SHP77 (cell line): ENCODE measurements around the gene PGPEP1.
A peak's percentile ranks its signal among the peaks of the same experiment; 100 is the strongest.
"Not testable (repeated sequence)": the region's sequence is repeated elsewhere in the genome, so short reads cannot be mapped to it uniquely, and the experiment has no call there.

Experiments
- DNase-seq, 2 experiments: peaks; one replicate each; lab custom pipeline; 2025; lab: John Stamatoyannopoulos, UW

PGPEP1 gene

DNA sequence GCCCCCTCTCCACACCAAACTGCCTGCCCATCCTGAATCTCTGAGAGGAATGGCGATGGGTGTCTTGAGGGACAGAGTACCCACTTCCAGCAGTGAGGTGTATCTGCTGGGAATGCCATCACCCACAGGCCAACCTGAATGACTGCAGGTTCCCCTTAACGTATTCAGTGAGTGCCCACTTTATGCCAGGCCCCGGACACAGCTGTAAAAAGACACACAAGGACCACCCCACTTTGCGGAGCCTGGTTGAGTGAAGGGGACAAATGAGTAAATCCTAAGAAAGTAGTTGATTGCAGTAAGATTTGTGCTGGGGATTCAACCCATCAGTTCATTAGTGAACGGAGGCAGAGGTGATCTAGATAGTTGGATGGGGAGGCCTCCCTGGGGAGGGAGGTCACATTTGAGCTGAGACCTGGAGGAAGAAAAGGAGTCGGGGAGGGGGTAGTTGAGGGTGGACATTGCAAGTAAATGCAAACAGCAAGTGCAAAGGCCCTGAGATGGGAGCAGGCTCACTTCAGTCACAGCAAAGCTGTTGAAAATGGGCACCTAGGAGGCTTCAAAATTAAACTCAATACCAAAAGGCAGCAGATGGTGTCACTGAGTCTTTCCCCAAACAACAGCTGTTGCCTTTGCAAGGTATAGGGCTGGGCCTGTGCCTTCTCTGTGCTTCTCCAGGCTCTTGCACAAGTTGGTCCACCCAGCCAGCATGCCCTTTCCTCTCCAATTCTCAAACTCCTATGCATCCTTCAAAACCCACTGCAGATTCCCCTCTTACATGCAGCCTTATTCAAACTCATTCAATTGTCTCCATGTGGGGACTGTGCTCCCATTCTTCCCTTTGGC lies 49.9 kb downstream of the PGPEP1 start:
- DNase-seq = no peak

DNA sequence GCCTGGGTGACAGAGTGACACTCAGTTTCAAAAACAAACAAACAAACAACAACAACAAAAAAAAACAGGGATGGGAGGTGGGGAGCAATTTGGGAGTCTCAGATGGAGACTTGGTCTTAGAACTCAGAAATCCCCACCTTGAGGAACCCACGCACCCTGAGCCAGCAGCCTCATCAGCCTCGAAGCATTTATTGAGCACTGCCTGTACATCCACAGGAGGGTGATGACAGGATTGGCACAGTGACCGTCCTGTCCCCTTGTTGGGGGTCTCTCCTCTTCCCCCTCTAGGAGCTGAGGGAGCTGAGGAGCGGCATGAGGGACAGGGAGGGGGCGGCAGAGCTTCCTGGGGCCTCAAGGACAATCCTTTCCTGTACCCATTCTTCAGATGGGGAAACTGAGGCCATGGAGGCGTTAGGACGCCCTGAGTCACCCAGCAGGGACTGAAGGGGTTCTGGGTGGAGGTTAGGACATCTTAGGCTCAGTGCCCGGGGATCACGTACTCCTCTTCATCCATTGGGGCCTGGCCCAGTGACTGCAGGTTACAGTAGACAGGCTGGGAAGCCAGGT lies 51.2 kb downstream of the PGPEP1 start:
- no peak for DNase-seq

- DNase-seq = no peak
Observed at GRCh38 chr19:18392417-18392816, 52.0 kb downstream of the PGPEP1 start.

DNA sequence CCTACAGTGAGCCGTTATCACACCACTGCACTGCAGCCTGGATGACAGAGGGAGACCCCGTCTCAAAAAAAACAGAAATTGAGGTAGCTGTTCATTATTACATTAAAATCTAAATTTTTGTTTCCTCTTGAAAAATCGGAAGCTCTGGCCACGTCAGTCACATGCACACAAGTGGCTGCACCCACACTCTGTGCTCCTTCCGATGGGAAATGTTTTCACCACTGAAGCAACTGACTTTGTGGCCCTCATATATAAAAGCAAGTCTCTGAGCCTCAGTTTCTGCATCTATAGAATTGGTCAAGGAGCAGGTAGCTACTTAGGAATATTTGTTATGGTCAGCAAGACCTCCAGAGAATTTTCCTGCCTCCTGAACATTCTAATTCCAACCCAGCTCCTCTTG lies 52.5 kb downstream of the PGPEP1 start:
- DNase-seq = no peak

- no peak for DNase-seq
Observed at GRCh38 chr19:18393836-18394235, 53.4 kb downstream of the PGPEP1 start.

DNA sequence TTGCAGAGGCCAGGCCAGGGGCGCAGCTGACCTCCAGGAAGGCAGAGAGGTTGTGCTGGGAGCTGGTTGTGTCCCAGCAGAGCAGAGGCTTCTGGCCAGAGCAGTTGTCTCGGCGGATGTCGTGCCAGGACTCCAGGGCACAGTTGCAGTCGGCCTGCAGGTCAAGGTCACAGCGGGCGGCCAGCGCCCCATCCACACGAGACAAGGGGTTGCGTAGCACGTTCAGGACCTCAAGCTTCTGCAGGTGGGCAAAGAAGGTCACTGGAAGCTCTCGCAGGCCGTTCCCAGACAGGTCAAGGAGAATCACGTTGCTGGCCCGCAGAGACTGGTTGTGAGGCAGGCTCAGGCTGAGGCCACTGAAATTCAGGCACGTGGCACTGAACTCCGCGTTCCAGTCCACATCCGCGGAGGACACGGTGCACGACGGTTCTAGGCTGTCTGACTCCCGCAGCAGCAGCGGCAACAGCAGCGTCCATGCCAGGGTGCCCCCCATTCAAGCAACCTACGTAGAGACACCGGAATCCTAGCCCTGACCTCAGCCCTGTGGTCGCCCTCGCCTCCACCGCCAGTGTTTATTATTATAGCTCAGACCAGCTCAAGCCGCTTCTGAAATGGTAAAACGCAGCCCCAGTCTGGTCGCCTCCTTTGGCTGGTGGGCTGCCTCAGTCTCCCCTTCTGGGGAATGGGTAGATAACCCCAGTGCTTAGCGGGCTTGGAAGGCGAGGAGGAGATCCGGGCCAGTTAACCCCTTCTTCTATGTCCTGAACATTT lies 56.3 kb downstream of the PGPEP1 start:
- no peak for DNase-seq

DNA sequence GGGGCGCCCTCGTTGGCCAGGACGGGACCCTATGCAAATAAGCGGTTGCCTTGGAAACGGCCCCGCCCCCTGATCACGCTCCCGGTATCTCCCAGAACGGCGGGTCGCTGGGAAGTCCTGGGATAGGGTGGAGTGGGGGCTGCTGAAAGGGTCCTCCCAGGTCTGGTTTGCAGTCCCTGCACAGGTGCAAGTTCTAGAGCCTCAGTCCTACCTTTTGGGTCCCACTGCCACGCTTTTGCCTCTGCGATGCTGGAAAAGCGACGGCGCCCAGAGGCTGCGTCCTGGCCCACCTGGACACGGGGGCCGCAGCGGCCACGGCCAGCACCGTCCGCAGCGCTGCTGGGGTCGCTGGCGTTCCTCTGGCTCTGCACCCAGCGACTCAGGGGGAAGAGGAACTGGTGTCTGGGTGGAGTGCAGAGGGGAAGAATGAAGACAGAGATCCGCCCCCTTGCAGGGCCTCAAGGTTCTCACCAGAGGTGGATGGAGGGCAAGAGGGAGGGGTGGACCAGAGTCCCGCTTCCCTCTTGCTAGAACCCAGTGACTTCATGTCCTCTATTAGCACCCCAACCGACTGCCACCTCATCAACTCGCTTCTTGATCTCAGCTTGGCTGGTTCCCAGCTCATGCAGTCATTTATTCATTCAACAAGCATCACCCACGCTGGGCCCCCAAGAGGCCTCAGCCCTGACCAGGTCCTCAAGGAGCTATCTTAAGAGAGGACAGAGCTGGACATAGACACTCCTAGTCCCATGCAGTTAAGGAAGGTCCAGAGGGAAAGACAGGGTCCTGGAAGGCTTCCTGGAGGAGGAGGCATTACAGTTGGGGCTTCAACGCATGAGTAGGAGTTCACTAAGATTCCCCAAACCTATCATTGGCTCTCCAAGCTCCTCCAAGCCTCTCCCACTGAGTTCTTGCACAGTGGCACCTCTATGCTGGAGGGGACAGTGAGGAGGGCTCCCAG lies 57.1 kb downstream of the PGPEP1 start, which contains the start of gene LRRC25:
Gene LRRC25 (minus strand): TSS at position 381 of the 961 bp plus-strand sequence. CDS start 659 bp downstream, outside the sequence.
- DNase-seq = no peak

GRCh38 chr19:18399008-18399407 lies 58.6 kb downstream of the PGPEP1 start:
- no peak for DNase-seq

GRCh38 chr19:18401580-18402112 lies 61.2 kb downstream of the PGPEP1 start:
- DNase-seq = peak; percentile 37 to 51

- not testable (repeated sequence) for DNase-seq
Observed at GRCh38 chr19:18402455-18403248, 62.3 kb downstream of the PGPEP1 start.

GRCh38 chr19:18405754-18406153 lies 65.4 kb downstream of the PGPEP1 start:
- DNase-seq = not testable (repeated sequence)

GRCh38 chr19:18406749-18407148 lies 66.4 kb downstream of the PGPEP1 start:
- DNase-seq = no peak

DNA sequence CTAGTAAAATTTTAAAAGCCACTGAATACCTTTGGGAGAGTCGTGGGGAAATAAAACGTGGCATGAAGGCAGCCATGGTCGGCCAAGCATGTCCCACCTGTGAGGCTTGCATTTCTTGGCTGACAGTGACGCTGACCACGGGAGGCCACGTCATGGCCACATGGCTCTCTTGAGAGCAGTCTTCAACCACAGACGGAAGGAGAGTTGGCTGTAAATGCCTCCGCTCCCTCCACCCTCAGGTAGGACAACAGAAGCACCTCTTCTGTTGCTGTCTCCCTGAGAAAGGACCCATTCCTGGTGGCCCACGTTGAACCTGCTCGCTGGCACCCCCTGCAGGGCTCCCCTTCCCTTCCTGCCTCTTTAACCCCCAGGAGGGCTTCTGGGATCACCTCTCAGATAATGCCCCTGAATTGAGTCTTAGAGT lies 67.7 kb downstream of the PGPEP1 start:
- DNase-seq = peak; percentile 23 to 26

DNA sequence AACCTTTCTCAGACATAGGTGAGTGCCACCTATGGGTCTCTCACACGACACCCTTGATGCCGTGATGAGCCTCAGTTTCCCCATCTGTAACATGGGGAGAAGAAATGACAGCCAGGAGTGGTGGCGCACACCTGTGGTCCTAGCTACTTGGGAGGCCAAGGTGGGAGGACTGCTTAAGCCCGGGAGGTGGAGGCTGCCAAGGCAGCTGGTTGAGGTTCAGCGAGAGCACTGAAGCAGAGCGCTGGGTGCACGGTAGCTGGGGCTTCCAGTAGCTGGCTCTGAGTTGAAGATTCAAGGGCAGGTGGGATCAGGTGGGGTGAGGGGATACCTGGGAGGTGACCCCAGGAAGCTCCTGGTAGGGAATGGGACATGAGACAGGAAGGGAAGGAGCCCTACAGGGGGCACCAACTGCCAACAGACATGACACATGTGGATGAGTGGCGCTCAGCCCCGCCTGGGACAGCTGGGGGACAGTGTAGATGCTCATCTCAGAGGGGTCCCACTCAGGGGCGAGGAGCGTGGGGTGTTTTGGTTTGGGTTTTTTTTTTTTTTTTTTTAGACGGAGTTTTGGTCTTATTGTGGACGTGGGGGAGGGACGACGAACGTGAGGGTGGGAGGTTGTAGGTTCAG lies 72.3 kb downstream of the PGPEP1 start:
- DNase-seq = no peak

DNA sequence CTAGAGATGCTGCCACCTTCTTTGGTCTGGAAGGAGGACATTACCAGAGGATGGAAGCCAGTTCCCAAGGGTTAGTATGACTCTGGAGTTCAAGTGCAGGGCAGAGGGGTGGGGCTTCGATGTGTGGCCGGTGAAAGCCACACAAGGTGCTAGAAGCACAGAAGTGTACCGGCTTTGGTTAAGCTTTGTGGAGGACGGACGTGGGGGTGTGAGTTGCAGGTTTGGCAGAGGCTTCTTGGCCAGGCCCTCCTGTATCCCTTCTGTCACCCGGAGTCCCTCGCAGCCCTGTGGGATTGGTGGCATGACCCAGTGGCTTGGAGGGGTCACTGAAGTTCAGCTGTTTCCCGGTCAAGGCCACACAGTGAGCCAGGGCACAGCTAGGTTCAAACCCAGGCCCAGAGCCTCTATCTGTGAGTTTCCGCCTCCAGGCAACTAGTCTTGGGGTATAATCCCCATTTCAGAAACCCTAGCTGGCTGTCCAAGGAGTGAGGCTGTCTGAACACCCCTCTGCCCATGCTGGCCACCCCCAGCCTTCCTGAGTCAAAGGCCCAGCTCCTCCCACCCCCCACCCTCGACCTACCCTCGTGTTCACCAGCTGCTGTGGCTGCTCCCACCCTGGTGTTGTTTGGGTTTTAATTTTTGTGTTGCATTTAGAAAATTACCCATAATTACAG lies 74.2 kb downstream of the PGPEP1 start:
- no peak for DNase-seq

DNA sequence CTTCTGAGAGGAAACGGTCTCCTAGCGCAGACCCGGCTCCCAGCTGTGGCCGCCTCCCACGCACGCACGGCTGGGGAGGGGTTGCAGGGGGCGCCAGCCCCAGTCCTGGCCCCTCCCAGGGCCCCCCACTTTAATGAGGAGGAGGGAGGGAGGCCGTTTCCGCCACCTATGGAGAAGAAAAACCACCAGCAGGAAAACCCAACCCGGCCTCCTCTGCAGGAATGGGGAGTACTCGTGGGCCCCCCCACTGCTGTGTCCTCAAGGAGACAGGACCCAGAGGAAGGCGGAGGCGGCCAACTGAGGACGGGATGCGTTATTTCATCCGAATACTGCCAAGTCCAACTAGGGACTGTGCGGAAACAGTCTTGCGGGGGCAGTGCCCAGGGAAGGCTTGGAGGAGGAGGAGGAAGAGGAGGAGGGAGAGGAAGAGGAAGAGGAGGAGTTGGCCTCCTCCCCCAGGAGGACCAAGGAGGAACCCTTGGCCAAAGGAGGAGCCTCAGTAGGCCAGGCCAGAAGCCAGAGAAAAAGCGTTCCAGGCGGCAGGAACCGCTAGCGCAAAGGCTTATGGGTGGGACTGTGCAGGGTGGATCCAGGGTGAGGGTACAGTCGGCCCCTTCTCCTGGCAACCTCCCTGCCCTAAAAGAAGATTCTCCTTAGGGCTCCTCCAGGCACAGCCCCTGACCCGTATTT lies 74.9 kb downstream of the PGPEP1 start:
- no peak for DNase-seq

DNA sequence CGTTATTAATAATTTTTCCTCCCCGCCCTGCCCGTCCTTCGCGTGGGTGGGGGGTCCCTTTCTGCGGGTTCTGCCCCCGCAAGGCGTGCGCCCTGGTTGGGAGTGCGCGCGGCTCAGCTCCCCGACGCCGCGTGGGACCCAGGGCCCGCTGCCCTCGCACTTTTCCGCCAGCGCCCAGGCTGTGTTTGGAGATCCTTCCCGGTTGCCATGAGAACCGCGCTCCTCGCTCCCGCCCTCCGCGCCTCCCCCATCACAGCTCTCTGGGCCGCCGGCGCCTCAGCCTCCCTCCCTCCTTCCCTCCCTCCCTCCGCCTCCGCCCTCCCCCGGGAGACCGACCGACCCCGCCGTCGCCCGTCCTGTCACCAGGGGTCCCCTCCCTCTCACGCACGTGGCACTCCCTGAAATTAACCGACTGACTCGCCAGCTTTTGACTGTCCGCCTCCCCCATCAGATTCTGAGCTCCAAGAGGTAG lies 76.4 kb downstream of the PGPEP1 start:
- DNase-seq = peak; percentile 67 to 78

GRCh38 chr19:18417250-18418028 lies 77.0 kb downstream of the PGPEP1 start:
- DNase-seq = peak; percentile 77 to 87
